GM21390 (cell line): ENCODE data around the gene ZNF672.
"Not testable (repeated sequence)": the region's sequence is repeated elsewhere in the genome, so short reads cannot be mapped to it uniquely, and the experiment has no call there.

ENCODE experiments used
- ATAC-seq: cut with Tn5 transposase; IDR thresholded peaks from one replicate; pipeline ENCODE4 v1.9.1; 2021; ENCODE audit not compliant: unreplicated experiment

The ZNF672 gene

DNA sequence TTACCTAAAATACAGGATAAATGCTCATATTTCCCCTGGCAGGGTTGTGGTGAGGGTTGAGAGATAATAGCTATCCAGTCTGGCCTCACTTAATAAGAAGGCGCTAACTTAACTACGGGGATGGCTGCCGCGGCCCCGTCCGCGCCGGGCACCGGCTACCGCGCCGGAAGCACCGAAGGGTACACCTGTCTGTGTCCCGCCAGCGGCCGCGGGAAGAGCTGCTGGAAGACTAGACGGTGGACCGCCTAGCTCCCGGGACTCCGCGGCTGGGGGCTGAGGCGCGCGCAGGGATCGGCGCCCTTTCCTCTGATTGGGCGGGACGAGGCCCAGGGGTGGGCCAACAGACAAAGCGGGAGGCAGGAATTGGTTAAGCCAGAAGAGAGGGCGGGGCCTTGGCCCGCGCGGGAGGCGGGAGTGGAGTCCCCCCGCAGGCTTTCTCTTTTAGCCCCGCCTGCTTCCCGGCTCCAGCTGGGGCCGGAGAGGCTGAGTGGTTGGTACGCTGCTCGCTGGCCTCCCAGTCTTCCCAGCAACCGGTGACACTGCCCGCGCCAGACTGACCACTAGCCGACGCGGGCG is at the start of gene ZNF672:
Gene ZNF672, plus strand, starts transcription at position 444 of the 576 bp plus-strand sequence. CDS start 9,051 bp downstream, outside the sequence.
- ATAC-seq: peak; percentile 80

DNA sequence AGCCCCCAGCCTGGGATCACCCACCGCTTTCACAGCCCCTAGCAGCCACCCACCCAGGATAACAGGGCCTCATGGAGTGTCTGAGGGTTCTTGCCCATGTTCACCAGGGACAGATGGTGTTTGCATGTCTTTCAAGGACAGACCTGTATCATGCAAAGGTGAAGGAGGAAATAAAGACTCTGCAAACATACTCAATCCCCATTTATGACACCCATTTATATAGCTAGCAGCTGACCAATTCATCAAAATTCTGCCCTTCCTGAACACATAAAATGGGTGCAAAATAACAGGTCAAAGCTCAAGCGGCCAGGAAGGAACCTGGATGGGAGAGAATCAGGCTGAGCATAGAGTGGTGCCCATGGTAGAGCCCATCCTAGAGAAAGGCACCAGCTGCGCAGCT is 49.7 kb upstream of the ZNF672 start:
- no peak for ATAC-seq

DNA sequence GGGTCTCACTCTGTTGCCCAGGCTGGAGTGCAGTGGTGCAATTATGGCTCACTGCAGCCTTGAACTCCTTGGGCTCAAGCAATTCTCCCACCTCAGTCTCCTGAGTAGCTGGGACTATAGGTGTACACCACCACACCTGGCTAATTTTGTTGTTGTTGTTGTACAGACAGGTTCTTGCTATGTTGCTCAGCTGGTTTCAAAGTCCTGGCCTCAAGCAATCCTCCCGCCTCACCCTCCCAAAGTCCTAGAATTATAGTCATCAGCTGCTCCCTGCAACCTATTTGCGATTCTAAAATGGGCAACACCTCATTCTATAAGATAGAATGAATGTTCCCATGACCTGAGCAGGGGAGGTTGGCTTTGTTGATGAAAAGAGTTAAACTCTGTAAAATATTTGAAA is 48.7 kb upstream of the ZNF672 start:
- not testable (repeated sequence) for ATAC-seq

DNA sequence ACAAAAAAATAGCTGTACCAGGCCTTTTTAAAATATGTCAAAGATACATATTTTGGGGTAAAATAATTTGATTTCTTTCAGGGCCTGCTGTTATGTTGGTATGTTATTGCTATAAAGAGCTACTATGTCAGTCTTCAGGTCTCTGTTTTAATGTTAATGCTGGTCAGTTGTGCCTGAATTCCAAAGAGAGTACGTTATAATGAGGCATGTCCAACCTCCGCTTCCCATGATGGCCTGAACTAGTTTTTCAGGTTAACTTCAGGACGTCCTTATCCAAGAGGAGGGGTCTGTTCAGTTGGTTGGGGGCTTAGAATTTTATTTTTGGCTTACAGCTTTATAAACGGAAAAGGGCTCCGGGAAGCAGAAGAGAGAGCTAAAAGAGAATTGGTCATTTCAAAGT is 47.6 kb upstream of the ZNF672 start:
- no peak for ATAC-seq

- ATAC-seq: no peak
Observed at GRCh38 chr1:248791010-248791409, 47.0 kb upstream of the ZNF672 start.

DNA sequence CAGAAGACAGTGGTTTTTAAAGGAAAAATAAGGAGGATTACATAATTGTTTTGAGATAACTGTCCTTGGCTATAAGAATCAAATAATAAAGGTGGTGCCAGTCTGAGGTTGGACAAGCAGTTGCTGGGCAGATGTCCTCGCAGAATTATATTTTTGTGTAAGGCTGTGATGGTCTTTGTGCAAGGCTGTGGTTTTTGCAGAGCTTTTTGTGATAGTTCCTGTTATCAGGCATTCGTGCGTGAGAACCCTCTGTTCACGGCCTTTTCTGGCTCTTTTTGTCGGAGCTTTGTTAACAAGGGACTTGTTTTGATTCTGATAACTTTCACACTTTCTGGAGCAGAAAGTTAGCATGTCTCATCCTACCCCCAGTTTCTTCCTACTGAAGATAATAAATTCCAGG is 45.7 kb upstream of the ZNF672 start:
- ATAC-seq: peak; percentile 45

GRCh38 chr1:248793592-248793991 is 44.4 kb upstream of the ZNF672 start:
- ATAC-seq: peak; percentile 77

DNA sequence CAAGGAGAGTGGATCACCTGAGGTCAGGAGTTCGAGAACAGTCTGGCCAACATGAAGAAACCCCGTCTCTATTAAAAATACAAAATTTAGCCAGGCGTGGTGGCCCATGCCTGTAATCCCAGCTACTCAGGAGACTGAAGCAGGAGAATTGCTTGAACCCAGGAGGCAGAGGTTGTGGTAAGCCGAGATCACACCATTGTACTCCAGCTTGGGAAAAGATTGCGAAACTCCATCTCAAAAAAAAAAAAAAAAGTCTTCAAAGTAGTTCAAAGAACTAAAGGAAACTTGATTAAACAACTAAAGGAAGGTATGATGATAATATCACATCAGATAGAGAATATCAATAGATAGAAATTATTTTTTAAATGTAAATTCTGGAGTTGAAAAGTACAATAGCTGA is 43.4 kb upstream of the ZNF672 start:
- not testable (repeated sequence) for ATAC-seq

DNA sequence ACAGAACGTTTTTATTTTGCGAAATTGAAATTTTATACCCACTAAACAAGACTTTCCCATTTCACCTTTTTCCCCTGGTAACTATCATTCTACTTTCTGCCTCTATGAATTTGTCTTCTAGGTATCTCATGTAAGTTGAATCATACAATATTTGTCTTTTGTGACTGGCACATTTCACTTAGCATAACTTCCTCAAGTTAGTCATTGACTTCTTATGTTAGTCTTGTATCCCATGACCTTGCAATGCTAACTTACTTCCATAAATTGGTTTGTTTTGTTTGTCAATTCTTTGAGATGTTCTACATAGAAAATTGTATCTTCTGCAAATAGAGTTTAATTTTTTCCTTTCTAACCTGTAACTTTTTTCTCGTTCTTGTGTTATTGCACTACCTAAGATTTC is 39.2 kb upstream of the ZNF672 start:
- ATAC-seq: no peak

GRCh38 chr1:248800459-248800858 is 37.6 kb upstream of the ZNF672 start:
- no peak for ATAC-seq

DNA sequence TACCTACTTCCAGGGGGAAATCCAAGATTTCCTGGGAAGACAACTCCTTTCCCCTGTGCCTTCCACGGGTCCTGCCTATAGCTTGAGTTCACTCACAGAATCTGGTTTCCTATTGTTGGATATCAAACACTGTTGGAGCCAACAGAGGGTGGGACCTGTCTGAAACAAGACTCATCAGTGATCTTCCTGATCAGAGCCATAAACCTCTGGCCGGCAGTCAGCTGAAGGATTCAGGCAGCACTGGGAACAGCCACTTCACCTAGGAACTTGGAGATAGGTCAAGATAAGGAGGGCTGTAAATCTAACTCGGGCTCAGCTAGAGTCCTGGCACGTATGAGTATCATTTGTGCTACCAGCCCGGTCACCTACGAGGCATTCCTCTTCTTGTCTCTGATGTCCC is 35.6 kb upstream of the ZNF672 start:
- ATAC-seq: no peak

DNA sequence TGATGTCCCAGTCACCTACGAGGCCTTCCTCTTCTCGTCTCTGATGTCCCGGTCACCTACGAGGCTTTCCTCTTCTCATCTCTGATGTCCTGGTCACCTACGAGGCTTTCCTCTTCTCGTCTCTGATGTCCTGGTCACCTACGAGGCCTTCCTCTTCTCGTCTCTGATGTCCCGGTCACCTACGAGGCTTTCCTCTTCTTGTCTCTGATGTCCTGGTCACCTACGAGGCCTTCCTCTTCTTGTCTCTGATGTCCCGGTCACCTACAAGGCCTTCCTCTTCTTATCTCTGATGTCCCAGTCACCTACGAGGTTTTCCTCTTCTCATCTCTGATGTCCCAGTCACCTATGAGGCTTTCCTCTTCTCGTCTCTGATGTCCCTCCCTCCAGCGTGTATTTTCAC is 34.5 kb upstream of the ZNF672 start:
- not testable (repeated sequence) for ATAC-seq

DNA sequence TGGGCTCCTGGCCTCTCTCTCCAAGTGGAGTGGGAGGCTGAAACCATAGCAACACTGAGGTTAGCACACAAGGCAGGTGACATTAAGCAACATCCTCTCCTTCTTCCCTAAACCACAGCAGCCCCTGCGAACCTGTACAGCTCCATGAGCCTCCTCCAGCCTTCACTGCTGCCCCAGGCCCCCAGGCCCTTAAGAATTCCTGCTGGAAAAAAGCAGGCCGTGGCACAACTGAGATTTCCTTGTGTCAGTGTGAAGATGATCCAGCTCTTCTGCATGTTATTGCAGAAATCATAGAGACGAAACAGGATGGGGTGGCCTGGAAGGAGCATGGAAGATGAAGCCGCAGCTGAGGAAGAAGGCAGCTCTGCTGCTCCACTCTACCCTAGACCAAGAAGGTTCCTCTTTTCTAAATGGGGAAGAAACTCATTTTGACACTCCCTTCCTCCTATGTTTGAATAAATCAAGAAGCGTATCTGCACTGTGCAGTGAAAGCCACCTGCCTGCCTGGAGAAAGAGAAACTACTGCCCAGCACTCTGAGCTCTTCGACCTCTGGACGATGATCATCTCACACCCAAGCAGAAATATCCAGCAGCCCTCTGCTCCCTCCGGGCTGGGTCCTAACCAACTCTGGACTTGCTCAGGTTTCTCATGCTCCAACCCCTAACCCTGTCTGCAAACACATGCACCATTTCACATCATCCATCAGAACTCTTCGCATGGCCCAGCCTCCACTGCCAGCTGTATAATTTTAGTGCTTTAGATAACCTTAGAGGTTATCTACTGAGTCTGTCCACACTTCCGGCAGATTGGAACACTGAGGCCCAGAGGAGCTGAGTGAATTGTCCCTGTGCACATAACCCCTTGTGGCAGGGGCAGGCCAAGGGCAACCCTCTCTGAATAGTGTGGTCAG is 33.0 kb upstream of the ZNF672 start:
- peak; percentile 86 for ATAC-seq

DNA sequence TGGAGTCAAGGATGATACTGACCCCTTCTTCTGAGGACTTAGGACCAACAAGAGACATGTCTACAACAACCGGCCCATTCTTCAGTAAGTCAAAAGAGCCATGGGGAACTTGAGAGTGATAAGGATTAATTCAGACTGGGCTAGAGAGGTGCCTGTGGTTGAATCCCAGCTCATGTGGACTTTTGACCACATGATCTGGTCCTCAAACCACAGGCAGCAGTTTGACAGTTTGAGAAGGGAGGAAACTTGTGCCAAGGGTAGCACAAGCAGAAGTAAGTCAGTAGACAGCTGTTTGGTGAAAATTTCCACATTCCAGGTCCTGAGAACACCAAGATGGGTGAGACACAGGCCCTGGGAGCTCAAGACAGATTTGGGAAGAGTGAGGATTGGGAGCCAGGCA is 32.1 kb upstream of the ZNF672 start:
- ATAC-seq: no peak

DNA sequence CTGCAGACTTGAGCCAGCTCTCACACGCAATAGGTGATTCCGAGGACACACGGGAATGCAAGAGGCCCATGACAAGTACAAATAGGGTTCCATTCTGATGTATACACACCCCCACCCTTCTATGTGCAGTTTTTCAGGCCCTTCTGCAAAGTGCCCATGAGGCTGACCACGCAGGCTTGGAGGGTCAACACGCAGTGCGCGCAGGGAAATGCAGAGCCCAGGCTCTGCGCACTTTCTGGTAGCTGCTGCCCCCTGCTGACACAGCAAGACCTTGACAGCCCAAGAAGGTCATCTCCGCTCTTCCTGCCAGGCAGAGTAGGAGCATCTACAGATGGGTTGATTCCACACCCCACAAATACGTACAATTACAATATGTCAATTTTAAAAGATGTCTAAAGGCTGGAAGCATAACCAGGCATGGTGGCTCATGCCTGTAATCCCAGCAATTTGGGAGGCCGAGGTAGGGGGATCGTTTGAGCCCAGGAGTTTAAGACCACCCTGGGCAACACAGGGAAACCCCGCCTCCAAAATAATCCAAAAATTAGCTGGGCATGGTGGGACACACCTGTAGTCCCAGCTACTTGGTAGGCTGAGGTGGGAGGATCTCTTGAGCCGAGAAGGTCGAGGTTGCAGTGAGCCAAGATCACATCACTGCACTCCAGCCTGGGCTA is 30.8 kb upstream of the ZNF672 start:
- ATAC-seq: peak; percentile 52

DNA sequence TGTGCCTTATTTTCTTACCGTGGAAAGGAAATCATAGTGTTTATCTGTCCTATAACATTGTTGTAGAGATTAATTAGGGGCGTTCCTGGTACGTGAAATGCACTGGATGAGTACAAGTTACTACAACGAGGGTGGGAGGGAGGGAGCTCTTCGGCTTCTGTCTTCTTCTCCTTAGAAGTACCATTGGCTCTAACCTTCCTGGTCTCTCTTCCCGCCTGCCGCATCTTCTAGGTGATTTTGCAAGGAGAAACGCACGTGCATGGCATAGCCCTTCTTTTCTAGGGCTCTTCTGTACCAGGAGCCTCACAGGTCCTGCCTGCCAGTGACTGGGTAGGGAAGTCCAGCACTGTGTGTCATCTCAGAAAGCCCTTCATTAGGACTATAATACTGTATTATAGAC is 29.1 kb upstream of the ZNF672 start:
- ATAC-seq: no peak

GRCh38 chr1:248810000-248810726 is 27.9 kb upstream of the ZNF672 start:
- no peak for ATAC-seq

DNA sequence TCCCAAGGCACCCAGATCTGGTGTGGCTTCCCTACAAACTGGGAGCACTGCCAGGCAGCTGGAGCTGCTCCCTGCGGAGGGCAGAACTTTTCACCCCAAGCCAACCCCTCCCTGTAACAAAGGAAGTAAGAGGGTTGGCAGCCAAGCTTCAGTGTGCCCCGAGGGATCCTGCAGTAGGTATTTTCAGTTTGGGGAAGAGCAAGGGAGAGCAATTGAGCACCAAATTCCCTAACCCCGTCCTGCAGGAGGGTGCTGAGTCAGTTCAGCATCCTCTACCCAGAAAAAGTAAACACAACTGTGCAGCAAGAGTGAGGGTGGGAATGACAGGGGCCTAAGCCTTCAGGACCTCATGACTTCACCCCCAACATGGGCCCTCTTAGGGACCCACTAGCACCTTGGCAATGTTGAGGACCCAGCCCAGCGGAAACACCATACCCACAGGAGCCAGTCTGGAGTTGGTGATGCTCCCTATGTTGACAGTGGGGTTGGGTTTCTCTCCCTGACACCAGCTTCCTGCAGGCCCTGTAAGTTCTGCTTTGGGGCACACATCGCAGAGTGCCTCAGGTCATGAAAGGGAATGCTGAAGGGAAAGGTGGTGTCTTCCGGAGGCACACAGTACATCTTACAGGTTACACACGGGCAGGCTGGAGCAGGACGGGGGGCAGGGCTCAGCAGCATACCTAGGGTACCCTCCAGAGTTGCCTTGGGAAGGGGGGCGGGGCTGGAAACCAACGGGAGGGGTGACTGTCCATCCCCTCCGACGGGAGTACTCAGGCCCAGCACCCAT is 27.1 kb upstream of the ZNF672 start:
- ATAC-seq: no peak

DNA sequence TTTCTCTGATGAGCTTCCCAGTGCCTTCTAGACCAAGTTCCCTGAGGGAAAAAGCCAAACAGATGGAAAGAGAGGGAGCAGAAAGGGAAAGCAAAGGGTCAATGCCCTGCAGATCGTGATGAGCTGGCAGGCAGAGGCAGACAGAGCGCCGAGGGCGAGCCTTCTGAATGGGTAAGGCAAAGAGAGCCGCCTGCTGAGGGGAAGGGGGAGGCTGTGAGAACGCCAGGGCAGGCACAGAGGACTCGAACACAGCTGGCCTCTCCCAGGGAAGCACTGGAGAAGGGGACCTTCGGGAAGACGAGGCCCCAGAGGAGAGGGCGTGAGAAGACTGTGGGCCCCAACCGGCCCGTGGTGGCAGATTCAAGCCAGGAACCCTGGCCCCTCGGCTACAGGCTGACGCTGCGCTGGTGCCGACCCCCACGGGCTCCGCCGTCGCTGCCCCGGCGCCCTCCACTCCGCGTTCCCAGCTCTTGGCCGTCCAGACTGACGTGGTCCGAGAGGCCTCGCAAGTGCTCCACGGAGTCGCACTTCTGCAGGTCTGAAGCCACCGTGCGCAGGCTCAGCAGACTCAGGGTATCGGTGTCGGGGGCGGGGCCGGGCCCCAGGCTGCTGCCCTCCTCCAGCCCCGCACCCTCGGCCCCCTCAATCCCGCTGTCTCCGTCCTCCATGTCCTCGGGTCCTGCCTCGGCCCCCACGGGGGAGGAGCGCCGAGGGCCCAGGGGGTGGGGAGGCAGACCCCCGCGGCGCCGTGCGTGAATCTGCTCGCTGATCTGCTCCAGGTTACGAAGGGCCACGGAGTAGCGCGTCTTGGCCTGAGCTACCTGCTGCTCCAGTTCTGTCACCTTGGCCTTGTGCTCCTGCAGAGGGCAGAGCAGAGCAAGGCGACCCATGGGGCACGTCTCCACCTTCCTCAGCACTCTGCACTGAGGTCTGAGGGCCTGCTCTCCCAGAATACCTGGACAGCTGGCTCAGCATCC is 26.2 kb upstream of the ZNF672 start:
- no peak for ATAC-seq
